SK-N-SH treated with all-trans-retinoic acid at 6 μM for 48 hours (cell line): Measurements from ENCODE around the gene SERGEF.

Experiments used
- ATAC-seq: fragments of 200-7000 bp; cut with Tn5 transposase; 3 replicates; pipeline ENCODE4 v1.9.1; 2020; ENCODE audit warnings: mild to moderate bottlenecking, moderate library complexity
- ARNTL ChIP-seq: fragments of 450-650 bp; formaldehyde crosslinking; IDR thresholded peaks from 2 replicates; pipeline ENCODE4 v1.5.0; 2020; ENCODE audit warnings: low read depth, mild to moderate bottlenecking, moderate library complexity, borderline replicate concordance
- BACH2 ChIP-seq: fragments of 250-450 bp; sonication (Bioruptor Pico); IDR thresholded peaks from 2 replicates; pipeline ENCODE4 v1.9.0; 2021; ENCODE audit warnings: mild to moderate bottlenecking, borderline replicate concordance
- CREB5 ChIP-seq: fragments of 250-450 bp; sonication (Bioruptor Pico); IDR thresholded peaks from 2 replicates; pipeline ENCODE4 v1.5.1; 2020; ENCODE audit warnings: low read depth, mild to moderate bottlenecking, moderate library complexity
- CSDC2 ChIP-seq: fragments of 250-450 bp; sonication (Bioruptor Pico); IDR thresholded peaks from 2 replicates; pipeline ENCODE4 v1.5.0; 2020; ENCODE audit warnings: mild to moderate bottlenecking, moderate library complexity
- CSRNP3 ChIP-seq: fragments of 250-450 bp; sonication (Bioruptor Pico); IDR thresholded peaks from 2 replicates; pipeline ENCODE4 v1.5.1; 2021; ENCODE audit warnings: mild to moderate bottlenecking, moderate library complexity
- ESRRG ChIP-seq: fragments of 250-450 bp; sonication (Bioruptor Pico); IDR thresholded peaks from 2 replicates; pipeline ENCODE4 v1.6.1; 2021; ENCODE audit warnings: mild to moderate bottlenecking
- GLIS3 ChIP-seq: fragments of 250-450 bp; sonication (Bioruptor Pico); IDR thresholded peaks from 2 replicates; pipeline ENCODE4 v1.5.0; 2020; ENCODE audit warnings: mild to moderate bottlenecking, moderate library complexity
- ISL1 ChIP-seq: fragments of 250-450 bp; sonication (Bioruptor Pico); IDR thresholded peaks from 2 replicates; pipeline ENCODE4 v2.1.2; 2022; ENCODE audit warnings: mild to moderate bottlenecking, moderate library complexity
- OSR1 ChIP-seq: fragments of 250-450 bp; sonication (Bioruptor Pico); IDR thresholded peaks from 2 replicates; pipeline ENCODE4 v1.8.0; 2022; ENCODE audit warnings: moderate library complexity, mild to moderate bottlenecking, inconsistent platforms
- PATZ1 ChIP-seq: fragments of 250-450 bp; sonication (Bioruptor Pico); IDR thresholded peaks from 2 replicates; pipeline ENCODE4 v1.8.0; 2020; ENCODE audit warnings: mild to moderate bottlenecking, moderate library complexity, borderline replicate concordance
- PPARA ChIP-seq: fragments of 250-450 bp; sonication (Bioruptor Pico); IDR thresholded peaks from 2 replicates; pipeline ENCODE4 v1.5.0; 2020; ENCODE audit warnings: mild to moderate bottlenecking, borderline replicate concordance
- SNAI2 ChIP-seq: fragments of 250-450 bp; sonication (Bioruptor Pico); IDR thresholded peaks from 2 replicates; pipeline ENCODE4 v1.5.0; 2020; ENCODE audit warnings: mild to moderate bottlenecking, moderate library complexity
- TOX ChIP-seq: fragments of 250-450 bp; sonication (Bioruptor Pico); IDR thresholded peaks from 2 replicates; pipeline ENCODE4 v1.8.0; 2021; ENCODE audit warnings: mild to moderate bottlenecking, moderate library complexity, borderline replicate concordance
- TSHZ2 ChIP-seq: fragments of 250-450 bp; sonication (Bioruptor Pico); IDR thresholded peaks from 2 replicates; pipeline ENCODE4 v1.5.0; 2020; ENCODE audit warnings: mild to moderate bottlenecking, moderate library complexity
- ZC3H10 ChIP-seq: fragments of 250-450 bp; sonication (Bioruptor Pico); IDR thresholded peaks from 2 replicates; pipeline ENCODE4 v1.5.1; 2021; ENCODE audit warnings: mild to moderate bottlenecking, moderate library complexity
- ZFP3 ChIP-seq: fragments of 250-450 bp; sonication (Bioruptor Pico); IDR thresholded peaks from 2 replicates; pipeline ENCODE4 v1.5.0; 2020; ENCODE audit warnings: mild to moderate bottlenecking, moderate library complexity
- ZFP30 ChIP-seq: fragments of 450-650 bp; formaldehyde crosslinking; IDR thresholded peaks from 2 replicates; pipeline ENCODE4 v1.5.0; 2022; ENCODE audit warnings: mild to moderate bottlenecking, moderate library complexity
- ZNF565 ChIP-seq: fragments of 450-650 bp; formaldehyde crosslinking; conservative IDR thresholded peaks from 2 replicates; pipeline ENCODE4 v1.5.0; 2020; ENCODE audit warnings: low read depth, mild to moderate bottlenecking, moderate library complexity
- ZNF70 ChIP-seq: fragments of 450-650 bp; formaldehyde crosslinking; IDR thresholded peaks from 2 replicates; pipeline ENCODE4 v1.5.0; 2020; ENCODE audit warnings: mild to moderate bottlenecking, moderate library complexity
- ZNF8 ChIP-seq: fragments of 450-650 bp; formaldehyde crosslinking; IDR thresholded peaks from 2 replicates; pipeline ENCODE4 v1.5.0; 2020; ENCODE audit warnings: mild to moderate bottlenecking, moderate library complexity

The SERGEF gene

GRCh38 chr11:17802491-17802890 is 210.4 kb downstream of the SERGEF start (continued):
- no peak for TF ChIP-seq TOX (CRISPR knock-in tag)
- TF ChIP-seq ZNF565, result no peak
- TF ChIP-seq GLIS3 (CRISPR knock-in tag), result no peak

- no peak for ATAC-seq
- TF ChIP-seq TOX (CRISPR knock-in tag) (no peak), BACH2 (CRISPR knock-in tag) (no peak), ESRRG (no peak), CSDC2 (CRISPR knock-in tag) (no peak), PPARA (CRISPR knock-in tag) (no peak), ARNTL (CRISPR knock-in tag) (no peak), ZFP30 (no peak), OSR1 (CRISPR knock-in tag) (no peak), ZNF565 (no peak), SNAI2 (CRISPR knock-in tag) (no peak), ZC3H10 (CRISPR knock-in tag) (no peak), TSHZ2 (CRISPR knock-in tag) (no peak), ZNF8 (no peak), PATZ1 (CRISPR knock-in tag) (no peak)
Observed at GRCh38 chr11:17801166-17801565, 211.7 kb downstream of the SERGEF start.

DNA sequence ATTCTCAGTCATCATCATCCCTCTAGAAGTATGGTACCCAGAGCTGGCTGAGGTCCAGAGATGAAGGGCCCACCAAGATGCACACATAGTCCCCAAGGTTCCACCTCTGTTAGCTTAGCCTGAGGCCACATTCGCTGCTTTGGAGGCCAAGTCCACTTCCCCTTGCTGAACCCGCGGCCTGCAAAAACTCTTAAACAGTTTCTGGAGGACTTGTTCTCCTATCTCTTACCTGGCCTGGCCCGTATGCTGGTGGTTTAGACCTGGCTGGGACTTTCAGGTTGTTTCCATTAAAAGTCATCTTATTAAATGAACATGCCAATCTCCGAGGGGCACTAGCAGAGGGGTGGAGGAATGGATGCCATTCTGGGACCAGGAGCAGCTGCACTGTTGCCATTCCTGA is 213.7 kb downstream of the SERGEF start:
- no peak for ATAC-seq
- TF ChIP-seq ZNF8, result no peak
- TF ChIP-seq, all 23 proteins: peak for 0

DNA sequence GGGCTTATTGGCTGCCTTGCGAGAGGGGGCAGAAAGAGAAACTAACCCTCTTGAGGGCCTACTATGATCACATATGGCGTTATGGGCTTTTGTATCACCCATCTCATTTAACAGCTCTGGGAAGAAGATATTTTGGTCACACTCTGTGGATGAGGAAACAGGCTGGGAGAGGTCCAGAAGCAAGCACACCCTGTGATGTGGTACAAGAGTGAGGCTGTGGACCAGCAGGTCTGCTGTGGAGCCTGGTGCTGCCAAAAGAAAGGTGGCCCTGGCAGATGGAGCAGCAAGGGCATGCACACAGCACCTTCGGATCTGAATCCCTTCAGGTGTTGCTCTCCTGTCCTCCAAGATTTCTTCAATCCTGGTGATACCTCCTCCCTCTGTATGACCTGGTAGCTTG is 214.1 kb downstream of the SERGEF start:
- no peak for ATAC-seq
- TF ChIP-seq CREB5 (CRISPR knock-in tag) (no peak), ZFP3 (CRISPR knock-in tag) (no peak), GLIS3 (CRISPR knock-in tag) (no peak), ZNF70 (CRISPR knock-in tag) (no peak), ZNF8 (no peak), CSRNP3 (CRISPR knock-in tag) (no peak)
- TF ChIP-seq, all 23 proteins: peak for 0

GRCh38 chr11:17798253-17798652 is 214.6 kb downstream of the SERGEF start:
- no peak for ATAC-seq
- no peak for TF ChIP-seq GLIS3 (CRISPR knock-in tag)
- TF ChIP-seq TOX (CRISPR knock-in tag), result no peak
- no peak for TF ChIP-seq TSHZ2 (CRISPR knock-in tag)
- TF ChIP-seq ZFP3 (CRISPR knock-in tag), result no peak
- no peak for TF ChIP-seq ARNTL (CRISPR knock-in tag)
- no peak for TF ChIP-seq ZNF565
- no peak for TF ChIP-seq CSRNP3 (CRISPR knock-in tag)
- TF ChIP-seq ZC3H10 (CRISPR knock-in tag), result no peak
- no peak for TF ChIP-seq ZNF8
- no peak for TF ChIP-seq BACH2 (CRISPR knock-in tag)
- no peak for TF ChIP-seq ISL1
- TF ChIP-seq SNAI2 (CRISPR knock-in tag), result no peak
- no peak for TF ChIP-seq ESRRG
- no peak for TF ChIP-seq PPARA (CRISPR knock-in tag)
- TF ChIP-seq PATZ1 (CRISPR knock-in tag), result no peak
